ENCODE results near the gene HSPA4. TPM values are rescaled to one million over a fixed set of nuclear protein-coding genes. Genes with fewer than 3 reads are reported as not detected.

Gene HSPA4
- polyA plus RNA-seq, 1 donor from 2014 or later, result 75.9 TPM

DNA sequence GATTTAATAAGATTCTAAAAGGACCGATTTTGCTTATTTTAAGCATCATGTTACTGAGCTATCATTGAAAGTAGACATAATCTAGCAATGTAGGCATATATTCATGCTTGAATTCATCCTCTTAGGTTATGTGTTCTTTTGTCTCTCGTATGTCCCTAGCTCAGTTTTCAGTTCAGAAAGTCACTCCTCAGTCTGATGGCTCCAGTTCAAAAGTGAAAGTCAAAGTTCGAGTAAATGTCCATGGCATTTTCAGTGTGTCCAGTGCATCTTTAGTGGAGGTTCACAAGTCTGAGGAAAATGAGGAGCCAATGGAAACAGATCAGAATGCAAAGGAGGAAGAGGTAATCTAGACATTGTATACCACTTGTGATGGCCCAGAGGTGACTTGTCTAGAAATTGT, 39.2 kb downstream of the HSPA4 start:
- Histone ChIP-seq H3K4me2 (ENCODE audit: low read length) (no peak overlapping the region), H3K9me2 (ENCODE audit: insufficient read depth, low read length) (no peaks in the 10 kb centered on the region), H3F3A (ENCODE audit: insufficient read depth, low read length, poor library complexity, severe bottlenecking) (no peaks in the 10 kb centered on the region), H3K9me3 (ENCODE audit: low read length) (no peaks in the 10 kb centered on the region), H3K36me3 (ENCODE audit: insufficient read depth, low read length) (peaks cover 5% of the 10 kb centered on the region), H3K79me2 (replicated peaks; ENCODE audit: insufficient read depth, low read length) (no peaks in the 10 kb centered on the region), H3K9ac (ENCODE audit: low read length) (no peak overlapping the region), H2AFZ (ENCODE audit: low read depth, low read length) (no peak overlapping the region), H3K27me3 (ENCODE audit: insufficient read depth, low read depth, low read length) (no peaks in the 10 kb centered on the region), H3K27ac (ENCODE audit: low read length) (no peak overlapping the region), H4K20me1 (ENCODE audit: insufficient read depth) (no peaks in the 10 kb centered on the region), H3K4me3 (ENCODE audit: low read length) (no peak overlapping the region)
- TF ChIP-seq MXI1 (conservative IDR thresholded peaks at IDR 0.05; ENCODE audit: poor library complexity, severe bottlenecking), result no peak
- TF ChIP-seq EP300 (conservative IDR thresholded peaks at IDR 0.05; ENCODE audit: poor library complexity, severe bottlenecking), result no peak
- TF ChIP-seq, protein P1, sequence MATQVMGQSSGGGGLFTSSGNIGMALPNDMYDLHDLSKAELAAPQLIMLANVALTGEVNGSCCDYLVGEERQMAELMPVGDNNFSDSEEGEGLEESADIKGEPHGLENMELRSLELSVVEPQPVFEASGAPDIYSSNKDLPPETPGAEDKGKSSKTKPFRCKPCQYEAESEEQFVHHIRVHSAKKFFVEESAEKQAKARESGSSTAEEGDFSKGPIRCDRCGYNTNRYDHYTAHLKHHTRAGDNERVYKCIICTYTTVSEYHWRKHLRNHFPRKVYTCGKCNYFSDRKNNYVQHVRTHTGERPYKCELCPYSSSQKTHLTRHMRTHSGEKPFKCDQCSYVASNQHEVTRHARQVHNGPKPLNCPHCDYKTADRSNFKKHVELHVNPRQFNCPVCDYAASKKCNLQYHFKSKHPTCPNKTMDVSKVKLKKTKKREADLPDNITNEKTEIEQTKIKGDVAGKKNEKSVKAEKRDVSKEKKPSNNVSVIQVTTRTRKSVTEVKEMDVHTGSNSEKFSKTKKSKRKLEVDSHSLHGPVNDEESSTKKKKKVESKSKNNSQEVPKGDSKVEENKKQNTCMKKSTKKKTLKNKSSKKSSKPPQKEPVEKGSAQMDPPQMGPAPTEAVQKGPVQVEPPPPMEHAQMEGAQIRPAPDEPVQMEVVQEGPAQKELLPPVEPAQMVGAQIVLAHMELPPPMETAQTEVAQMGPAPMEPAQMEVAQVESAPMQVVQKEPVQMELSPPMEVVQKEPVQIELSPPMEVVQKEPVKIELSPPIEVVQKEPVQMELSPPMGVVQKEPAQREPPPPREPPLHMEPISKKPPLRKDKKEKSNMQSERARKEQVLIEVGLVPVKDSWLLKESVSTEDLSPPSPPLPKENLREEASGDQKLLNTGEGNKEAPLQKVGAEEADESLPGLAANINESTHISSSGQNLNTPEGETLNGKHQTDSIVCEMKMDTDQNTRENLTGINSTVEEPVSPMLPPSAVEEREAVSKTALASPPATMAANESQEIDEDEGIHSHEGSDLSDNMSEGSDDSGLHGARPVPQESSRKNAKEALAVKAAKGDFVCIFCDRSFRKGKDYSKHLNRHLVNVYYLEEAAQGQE (IDR thresholded peaks at IDR 0.05; ENCODE audit: borderline replicate concordance), result no peak
- TF ChIP-seq POLR2AphosphoS5 (IDR thresholded peaks at IDR 0.05), result no peak
- TF ChIP-seq TAF1 (IDR thresholded peaks at IDR 0.05; ENCODE audit: low read depth), result no peak
- no peak for TF ChIP-seq EZH2 (IDR thresholded peaks at IDR 0.05; ENCODE audit: borderline replicate concordance, insufficient read depth, low read length, poor library complexity, severe bottlenecking)
- no peak for TF ChIP-seq SMC3 (conservative IDR thresholded peaks at IDR 0.05; ENCODE audit: poor library complexity)
- TF ChIP-seq RAD21 (conservative IDR thresholded peaks at IDR 0.05), result no peak
- TF ChIP-seq, protein P2, sequence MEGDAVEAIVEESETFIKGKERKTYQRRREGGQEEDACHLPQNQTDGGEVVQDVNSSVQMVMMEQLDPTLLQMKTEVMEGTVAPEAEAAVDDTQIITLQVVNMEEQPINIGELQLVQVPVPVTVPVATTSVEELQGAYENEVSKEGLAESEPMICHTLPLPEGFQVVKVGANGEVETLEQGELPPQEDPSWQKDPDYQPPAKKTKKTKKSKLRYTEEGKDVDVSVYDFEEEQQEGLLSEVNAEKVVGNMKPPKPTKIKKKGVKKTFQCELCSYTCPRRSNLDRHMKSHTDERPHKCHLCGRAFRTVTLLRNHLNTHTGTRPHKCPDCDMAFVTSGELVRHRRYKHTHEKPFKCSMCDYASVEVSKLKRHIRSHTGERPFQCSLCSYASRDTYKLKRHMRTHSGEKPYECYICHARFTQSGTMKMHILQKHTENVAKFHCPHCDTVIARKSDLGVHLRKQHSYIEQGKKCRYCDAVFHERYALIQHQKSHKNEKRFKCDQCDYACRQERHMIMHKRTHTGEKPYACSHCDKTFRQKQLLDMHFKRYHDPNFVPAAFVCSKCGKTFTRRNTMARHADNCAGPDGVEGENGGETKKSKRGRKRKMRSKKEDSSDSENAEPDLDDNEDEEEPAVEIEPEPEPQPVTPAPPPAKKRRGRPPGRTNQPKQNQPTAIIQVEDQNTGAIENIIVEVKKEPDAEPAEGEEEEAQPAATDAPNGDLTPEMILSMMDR (IDR thresholded peaks at IDR 0.05; ENCODE audit: poor library complexity, severe bottlenecking), result no peak

GRCh38 chr5:133106343-133106742, 54.5 kb downstream of the HSPA4 start:
- no peak overlapping the region for H3K4me2 ChIP-seq (ENCODE audit: low read length)
- no peak overlapping the region for H3K4me3 ChIP-seq (ENCODE audit: low read length)
- no peaks in the 10 kb centered on the region for H3K9me3 ChIP-seq (ENCODE audit: low read length)
- no peaks in the 10 kb centered on the region for H3K79me2 ChIP-seq (replicated peaks; ENCODE audit: insufficient read depth, low read length)
- H2AFZ ChIP-seq (ENCODE audit: low read depth, low read length), result no peak overlapping the region
- H4K20me1 ChIP-seq (ENCODE audit: insufficient read depth), result no peaks in the 10 kb centered on the region
- no peak overlapping the region for H3K9ac ChIP-seq (ENCODE audit: low read length)
- H3K36me3 ChIP-seq (ENCODE audit: insufficient read depth, low read length), result peaks cover 7% of the 10 kb centered on the region
- H3F3A ChIP-seq (ENCODE audit: insufficient read depth, low read length, poor library complexity, severe bottlenecking), result no peaks in the 10 kb centered on the region
- no peak overlapping the region for H3K27ac ChIP-seq (ENCODE audit: low read length)
- no peaks in the 10 kb centered on the region for H3K9me2 ChIP-seq (ENCODE audit: insufficient read depth, low read length)
- no peaks in the 10 kb centered on the region for H3K27me3 ChIP-seq (ENCODE audit: insufficient read depth, low read depth, low read length)
- TF ChIP-seq SMC3 (conservative IDR thresholded peaks at IDR 0.05; ENCODE audit: poor library complexity) (no peak), EP300 (conservative IDR thresholded peaks at IDR 0.05; ENCODE audit: poor library complexity, severe bottlenecking) (no peak), POLR2AphosphoS5 (IDR thresholded peaks at IDR 0.05) (no peak), TAF1 (IDR thresholded peaks at IDR 0.05; ENCODE audit: low read depth) (no peak), EZH2 (IDR thresholded peaks at IDR 0.05; ENCODE audit: borderline replicate concordance, insufficient read depth, low read length, poor library complexity, severe bottlenecking) (no peak), RAD21 (conservative IDR thresholded peaks at IDR 0.05) (no peak), MXI1 (conservative IDR thresholded peaks at IDR 0.05; ENCODE audit: poor library complexity, severe bottlenecking) (no peak)
- TF ChIP-seq, protein P1 (IDR thresholded peaks at IDR 0.05; ENCODE audit: borderline replicate concordance), result no peak
- TF ChIP-seq, protein P2 (IDR thresholded peaks at IDR 0.05; ENCODE audit: poor library complexity, severe bottlenecking), result no peak

All from neural cell (in vitro differentiated cells).